ENCODE results near the gene WNT3A.

The WNT3A gene

DNA sequence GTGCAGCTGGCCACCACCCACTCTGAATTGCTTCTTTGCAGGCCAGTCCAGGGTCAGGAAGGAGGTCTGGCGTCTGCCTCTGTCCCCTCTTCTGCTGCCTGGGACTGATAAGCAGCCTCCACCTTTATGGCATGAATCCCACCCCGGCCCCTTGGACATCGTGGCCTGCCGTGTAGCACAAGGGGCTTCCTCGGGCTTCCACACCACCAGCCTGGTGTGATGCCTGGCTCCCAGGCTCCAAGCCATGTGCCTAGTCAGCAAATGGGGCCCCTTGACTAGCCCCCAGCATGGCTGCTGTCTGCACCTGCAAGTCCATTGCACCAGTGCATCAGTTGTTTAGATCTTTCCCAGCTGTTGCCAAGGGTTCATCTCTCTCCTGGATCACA, 65.9 kb downstream of the WNT3A start:
- TF ChIP-seq, protein P1, sequence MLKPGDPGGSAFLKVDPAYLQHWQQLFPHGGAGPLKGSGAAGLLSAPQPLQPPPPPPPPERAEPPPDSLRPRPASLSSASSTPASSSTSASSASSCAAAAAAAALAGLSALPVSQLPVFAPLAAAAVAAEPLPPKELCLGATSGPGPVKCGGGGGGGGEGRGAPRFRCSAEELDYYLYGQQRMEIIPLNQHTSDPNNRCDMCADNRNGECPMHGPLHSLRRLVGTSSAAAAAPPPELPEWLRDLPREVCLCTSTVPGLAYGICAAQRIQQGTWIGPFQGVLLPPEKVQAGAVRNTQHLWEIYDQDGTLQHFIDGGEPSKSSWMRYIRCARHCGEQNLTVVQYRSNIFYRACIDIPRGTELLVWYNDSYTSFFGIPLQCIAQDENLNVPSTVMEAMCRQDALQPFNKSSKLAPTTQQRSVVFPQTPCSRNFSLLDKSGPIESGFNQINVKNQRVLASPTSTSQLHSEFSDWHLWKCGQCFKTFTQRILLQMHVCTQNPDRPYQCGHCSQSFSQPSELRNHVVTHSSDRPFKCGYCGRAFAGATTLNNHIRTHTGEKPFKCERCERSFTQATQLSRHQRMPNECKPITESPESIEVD (tag by site-specific recombination; IDR thresholded peaks at IDR 0.05), result no peak
- TF ChIP-seq ZNF777 (tag by site-specific recombination; IDR thresholded peaks at IDR 0.05; ENCODE audit: borderline replicate concordance) (no peak), ZNF544 (tag by site-specific recombination; IDR thresholded peaks at IDR 0.05) (no peak), EGR2 (tag by site-specific recombination; IDR thresholded peaks at IDR 0.05; ENCODE audit: low read depth) (no peak), ZNF19 (tag by site-specific recombination; IDR thresholded peaks at IDR 0.05; ENCODE audit: low read depth) (no peak), ZNF776 (tag by site-specific recombination; IDR thresholded peaks at IDR 0.05; ENCODE audit: borderline replicate concordance) (no peak), ZNF560 (tag by site-specific recombination; IDR thresholded peaks at IDR 0.05; ENCODE audit: borderline replicate concordance) (no peak), ZNF202 (tag by site-specific recombination; IDR thresholded peaks at IDR 0.05; ENCODE audit: borderline replicate concordance) (no peak), ZNF623 (tag by site-specific recombination; IDR thresholded peaks at IDR 0.05) (no peak), OVOL3 (tag by site-specific recombination; IDR thresholded peaks at IDR 0.05) (no peak)
- TF ChIP-seq, protein P2, sequence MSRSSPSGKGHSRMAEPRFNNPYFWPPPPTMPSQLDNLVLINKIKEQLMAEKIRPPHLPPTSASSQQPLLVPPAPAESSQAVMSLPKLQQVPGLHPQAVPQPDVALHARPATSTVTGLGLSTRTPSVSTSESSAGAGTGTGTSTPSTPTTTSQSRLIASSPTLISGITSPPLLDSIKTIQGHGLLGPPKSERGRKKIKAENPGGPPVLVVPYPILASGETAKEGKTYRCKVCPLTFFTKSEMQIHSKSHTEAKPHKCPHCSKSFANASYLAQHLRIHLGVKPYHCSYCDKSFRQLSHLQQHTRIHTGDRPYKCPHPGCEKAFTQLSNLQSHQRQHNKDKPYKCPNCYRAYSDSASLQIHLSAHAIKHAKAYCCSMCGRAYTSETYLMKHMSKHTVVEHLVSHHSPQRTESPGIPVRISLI (tag by site-specific recombination; IDR thresholded peaks at IDR 0.05), result no peak
- TF ChIP-seq, protein P3, sequence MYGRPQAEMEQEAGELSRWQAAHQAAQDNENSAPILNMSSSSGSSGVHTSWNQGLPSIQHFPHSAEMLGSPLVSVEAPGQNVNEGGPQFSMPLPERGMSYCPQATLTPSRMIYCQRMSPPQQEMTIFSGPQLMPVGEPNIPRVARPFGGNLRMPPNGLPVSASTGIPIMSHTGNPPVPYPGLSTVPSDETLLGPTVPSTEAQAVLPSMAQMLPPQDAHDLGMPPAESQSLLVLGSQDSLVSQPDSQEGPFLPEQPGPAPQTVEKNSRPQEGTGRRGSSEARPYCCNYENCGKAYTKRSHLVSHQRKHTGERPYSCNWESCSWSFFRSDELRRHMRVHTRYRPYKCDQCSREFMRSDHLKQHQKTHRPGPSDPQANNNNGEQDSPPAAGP (tag by site-specific recombination; IDR thresholded peaks at IDR 0.05), result no peak
- TF ChIP-seq, protein P4, sequence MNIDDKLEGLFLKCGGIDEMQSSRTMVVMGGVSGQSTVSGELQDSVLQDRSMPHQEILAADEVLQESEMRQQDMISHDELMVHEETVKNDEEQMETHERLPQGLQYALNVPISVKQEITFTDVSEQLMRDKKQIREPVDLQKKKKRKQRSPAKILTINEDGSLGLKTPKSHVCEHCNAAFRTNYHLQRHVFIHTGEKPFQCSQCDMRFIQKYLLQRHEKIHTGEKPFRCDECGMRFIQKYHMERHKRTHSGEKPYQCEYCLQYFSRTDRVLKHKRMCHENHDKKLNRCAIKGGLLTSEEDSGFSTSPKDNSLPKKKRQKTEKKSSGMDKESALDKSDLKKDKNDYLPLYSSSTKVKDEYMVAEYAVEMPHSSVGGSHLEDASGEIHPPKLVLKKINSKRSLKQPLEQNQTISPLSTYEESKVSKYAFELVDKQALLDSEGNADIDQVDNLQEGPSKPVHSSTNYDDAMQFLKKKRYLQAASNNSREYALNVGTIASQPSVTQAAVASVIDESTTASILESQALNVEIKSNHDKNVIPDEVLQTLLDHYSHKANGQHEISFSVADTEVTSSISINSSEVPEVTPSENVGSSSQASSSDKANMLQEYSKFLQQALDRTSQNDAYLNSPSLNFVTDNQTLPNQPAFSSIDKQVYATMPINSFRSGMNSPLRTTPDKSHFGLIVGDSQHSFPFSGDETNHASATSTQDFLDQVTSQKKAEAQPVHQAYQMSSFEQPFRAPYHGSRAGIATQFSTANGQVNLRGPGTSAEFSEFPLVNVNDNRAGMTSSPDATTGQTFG (tag by site-specific recombination; IDR thresholded peaks at IDR 0.05; ENCODE audit: borderline replicate concordance), result no peak
- no peaks in the 10 kb centered on the region for H3K36me3 ChIP-seq (ENCODE audit: control insufficient read depth in 2 of 2, insufficient read depth in 1 of 2, low read length in 2 of 2)
- H3K27ac ChIP-seq (ENCODE audit: extremely low read depth, low read depth, low read length), result no peak overlapping the region
- H3K4me3 ChIP-seq (ENCODE audit: low read depth, low read length), result no peak overlapping the region
- no peaks in the 10 kb centered on the region for H3K9me3 ChIP-seq (ENCODE audit: control insufficient read depth, insufficient read depth, low read depth, low read length)
- ChIA-PET POLR2A (interaction anchor here (1.0 kb wide), 1 partner anchor 9 kb away, joined by 4 read pairs; the partner anchor contains the start of gene ARF1), CTCF (no interaction called here)
- H3K4me1 ChIP-seq (ENCODE audit: control insufficient read depth, insufficient read depth, low read length), result no peaks in the 10 kb centered on the region

DNA sequence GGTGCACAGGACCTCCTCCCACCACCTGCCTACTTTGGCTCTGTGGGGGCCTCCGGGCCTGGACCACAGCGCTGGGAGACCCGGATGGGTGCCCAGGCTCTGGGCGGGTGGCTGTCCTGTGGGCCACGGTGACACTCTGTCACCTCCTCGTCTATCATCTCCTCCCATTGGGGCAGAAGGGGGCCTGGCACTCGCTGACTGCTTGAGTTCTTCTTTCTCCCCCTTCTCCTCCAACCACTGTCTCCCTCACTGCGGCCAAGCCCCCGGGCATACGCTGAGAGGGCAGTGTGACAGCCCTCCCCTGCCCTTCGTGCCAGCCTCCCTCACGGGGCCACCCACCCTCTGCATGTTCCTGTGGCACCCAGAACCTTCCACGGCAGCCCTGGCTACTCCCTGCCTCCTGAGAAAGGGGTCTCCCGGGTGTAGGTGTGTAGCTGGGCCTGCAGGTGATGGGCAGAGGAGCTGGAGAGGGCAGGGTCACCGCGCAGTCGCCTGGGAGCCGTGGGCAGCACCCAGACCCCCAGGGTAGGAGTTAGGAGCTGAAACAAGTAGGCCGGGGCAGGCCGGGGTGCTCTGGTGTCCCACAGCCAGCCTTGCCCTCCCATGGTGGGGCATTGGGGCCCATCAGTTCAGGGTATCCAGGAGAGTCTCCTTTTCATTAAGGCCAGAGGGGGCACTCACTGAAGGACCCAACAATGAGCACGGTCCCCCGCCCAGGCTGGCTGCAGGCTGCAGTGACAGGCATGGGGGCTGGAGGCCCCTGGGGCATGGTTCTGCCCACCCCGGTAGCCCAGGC, 66.5 kb downstream of the WNT3A start:
- peak; percentile 35; the same call in 1 of the 2 replicates for TF ChIP-seq GLIS2 (tag by site-specific recombination; IDR thresholded peaks at IDR 0.05)
- TF ChIP-seq, protein P2 (tag by site-specific recombination; IDR thresholded peaks at IDR 0.05), result no peak
- H3K9me3 ChIP-seq (ENCODE audit: control insufficient read depth, insufficient read depth, low read depth, low read length), result no peaks in the 10 kb centered on the region
- ChIA-PET POLR2A (interaction anchor here (1.0 kb wide), 1 partner anchor 9 kb away, joined by 4 read pairs; the partner anchor contains the start of gene ARF1), CTCF (interaction anchor here (0.6 to 2.4 kb wide), 3 partner anchors 69 to 339 kb away, joined by 3 to 27 read pairs (median 16); no protein-coding TSS in a partner anchor)
- no peak overlapping the region for H3K4me3 ChIP-seq (ENCODE audit: low read depth, low read length)
- H3K4me1 ChIP-seq (ENCODE audit: control insufficient read depth, insufficient read depth, low read length), result no peaks in the 10 kb centered on the region
- no peaks in the 10 kb centered on the region for H3K36me3 ChIP-seq (ENCODE audit: control insufficient read depth in 2 of 2, insufficient read depth in 1 of 2, low read length in 2 of 2)
- H3K27ac ChIP-seq (ENCODE audit: extremely low read depth, low read depth, low read length), result no peak overlapping the region
